Epithelial cell of esophagus (primary cell): ENCODE measurements around the gene GGNBP2.

Source experiments
- DNase-seq: peaks from one replicate; pipeline ENCODE4 v3.0.0; 2010; ENCODE audit warnings: low read depth
- H3K4me3 ChIP-seq: 2 replicates; pipeline ENCODE4 v1.5.1; 2011; ENCODE audit warnings: mild to moderate bottlenecking, low read length, control low read depth
- TF ChIP-seq, protein P1 (sequence below): IDR thresholded peaks from 2 replicates; pipeline ENCODE4 v1.5.1; 2011; ENCODE audit warnings: low read depth, mild to moderate bottlenecking, low read length, control low read depth, inconsistent platforms; ENCODE audit not compliant: insufficient read depth; ENCODE audit errors: missing control alignments

The GGNBP2 gene

GRCh38 chr17:36629970-36630502 lies 85.3 kb downstream of the GGNBP2 start:
- H3K4me3 ChIP-seq = no peak overlapping the region
- DNase-seq = no peak
- TF ChIP-seq, protein P1, sequence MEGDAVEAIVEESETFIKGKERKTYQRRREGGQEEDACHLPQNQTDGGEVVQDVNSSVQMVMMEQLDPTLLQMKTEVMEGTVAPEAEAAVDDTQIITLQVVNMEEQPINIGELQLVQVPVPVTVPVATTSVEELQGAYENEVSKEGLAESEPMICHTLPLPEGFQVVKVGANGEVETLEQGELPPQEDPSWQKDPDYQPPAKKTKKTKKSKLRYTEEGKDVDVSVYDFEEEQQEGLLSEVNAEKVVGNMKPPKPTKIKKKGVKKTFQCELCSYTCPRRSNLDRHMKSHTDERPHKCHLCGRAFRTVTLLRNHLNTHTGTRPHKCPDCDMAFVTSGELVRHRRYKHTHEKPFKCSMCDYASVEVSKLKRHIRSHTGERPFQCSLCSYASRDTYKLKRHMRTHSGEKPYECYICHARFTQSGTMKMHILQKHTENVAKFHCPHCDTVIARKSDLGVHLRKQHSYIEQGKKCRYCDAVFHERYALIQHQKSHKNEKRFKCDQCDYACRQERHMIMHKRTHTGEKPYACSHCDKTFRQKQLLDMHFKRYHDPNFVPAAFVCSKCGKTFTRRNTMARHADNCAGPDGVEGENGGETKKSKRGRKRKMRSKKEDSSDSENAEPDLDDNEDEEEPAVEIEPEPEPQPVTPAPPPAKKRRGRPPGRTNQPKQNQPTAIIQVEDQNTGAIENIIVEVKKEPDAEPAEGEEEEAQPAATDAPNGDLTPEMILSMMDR = no peak

DNA sequence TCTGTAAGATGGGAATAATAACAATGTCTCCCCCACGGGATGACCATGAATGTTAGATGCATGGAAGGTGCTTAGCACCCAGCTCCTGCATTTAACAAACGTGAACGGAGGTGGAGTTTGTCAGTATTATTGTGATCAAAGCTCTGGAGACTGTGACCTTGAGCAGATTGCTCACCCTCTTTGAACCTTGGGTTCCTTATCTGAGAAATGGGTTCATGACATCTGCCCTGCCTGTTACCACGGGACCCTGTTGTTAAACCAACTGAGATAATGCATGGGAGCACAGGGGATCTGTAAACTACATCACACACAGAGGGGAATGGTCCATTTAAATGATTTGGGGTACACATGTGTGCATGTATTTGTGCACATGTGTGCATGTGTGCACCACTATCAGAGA lies 86.3 kb downstream of the GGNBP2 start:
- no peak overlapping the region for H3K4me3 ChIP-seq
- TF ChIP-seq, protein P1 = no peak
- no peak for DNase-seq

DNA sequence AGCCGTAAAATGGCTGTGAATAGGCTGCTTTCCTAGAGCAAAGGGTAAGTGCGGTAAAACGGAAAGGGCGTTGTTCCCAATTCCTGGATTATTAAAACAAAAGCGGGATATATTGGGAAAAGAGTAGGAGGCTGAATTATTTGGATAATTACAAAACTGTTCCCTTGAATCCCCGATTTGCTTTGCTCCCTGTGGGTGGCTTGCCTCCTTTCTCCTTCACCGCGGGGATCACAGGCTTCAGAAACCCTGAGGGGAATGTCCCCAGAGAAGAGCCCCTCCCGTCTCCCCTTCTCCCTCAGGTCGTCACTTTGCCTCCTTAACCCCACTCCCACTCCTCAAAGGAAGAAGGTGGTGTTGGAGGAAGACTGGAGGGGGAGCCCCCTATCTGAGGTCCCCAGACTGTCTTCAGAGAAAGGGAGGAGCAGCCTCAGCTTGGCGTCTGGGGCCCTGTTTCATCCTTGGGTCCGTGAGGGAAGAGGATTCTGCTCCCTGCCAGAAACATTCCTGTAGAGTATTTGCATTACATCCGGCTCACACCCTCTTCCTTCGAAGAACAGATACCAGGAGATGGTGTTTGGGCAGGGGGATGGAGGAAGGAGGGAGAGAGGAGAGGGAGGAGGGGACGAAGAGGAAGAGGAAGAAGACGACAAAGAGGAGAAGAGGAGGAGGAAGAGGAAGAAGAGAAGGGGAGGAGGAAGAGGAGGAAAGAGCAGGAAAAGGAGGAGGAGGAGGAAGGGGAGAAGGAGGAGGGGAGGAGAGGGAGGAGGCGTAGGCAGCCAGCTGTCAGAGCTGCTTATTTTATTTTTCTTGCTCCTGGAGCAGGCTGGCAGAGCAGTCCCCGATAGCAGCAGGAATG lies 88.4 kb downstream of the GGNBP2 start:
- TF ChIP-seq, protein P1 = no peak
- no peak overlapping the region for H3K4me3 ChIP-seq
- no peak for DNase-seq
